ENCODE data around the gene GCG.

- TF ChIP-seq POLR2A (IDR thresholded peaks at IDR 0.05): no peak
- no peak for TF ChIP-seq CTCF (IDR thresholded peaks at IDR 0.05)
Observed at GRCh38 chr2:162127422-162127821, 24.6 kb downstream of the GCG start.
